ENCODE measurements around the gene FRMD4A. TPM values are rescaled to one million over a fixed set of nuclear protein-coding genes. Genes with fewer than 3 reads are reported as not detected.
A peak's percentile ranks its signal among the peaks of the same experiment; 100 is the strongest.
"Not testable (repeated sequence)": the region's sequence is repeated elsewhere in the genome, so short reads cannot be mapped to it uniquely, and the experiment has no call there.

Gene FRMD4A
- total and polyA plus RNA-seq, 12 donors: 9.1 to 29.6 (median 14.6) TPM

DNA sequence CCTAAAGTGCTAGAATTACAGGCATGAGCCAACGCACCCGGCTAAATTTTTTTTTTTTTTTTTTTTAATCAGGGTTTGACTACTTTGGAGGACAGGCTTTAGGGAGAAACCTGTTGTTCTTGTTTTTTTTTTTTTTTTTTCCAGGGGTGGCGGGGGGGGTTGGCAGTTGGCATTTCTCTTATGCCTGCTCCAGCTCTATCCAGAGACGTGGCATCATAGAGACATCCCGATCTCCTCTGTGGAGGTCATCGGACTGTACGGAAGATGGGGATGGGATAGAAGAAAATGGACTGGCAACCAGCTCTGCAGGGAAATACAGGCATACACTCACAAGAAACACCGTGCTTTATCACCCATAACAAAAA is 613.2 kb downstream of the FRMD4A start:
- intact Hi-C loops (cut with DNase I): no loop called here
- H3K4me3 ChIP-seq: peak overlapping the region in 1 of 4 donors; percentile 15
- TF ChIP-seq, protein P1, sequence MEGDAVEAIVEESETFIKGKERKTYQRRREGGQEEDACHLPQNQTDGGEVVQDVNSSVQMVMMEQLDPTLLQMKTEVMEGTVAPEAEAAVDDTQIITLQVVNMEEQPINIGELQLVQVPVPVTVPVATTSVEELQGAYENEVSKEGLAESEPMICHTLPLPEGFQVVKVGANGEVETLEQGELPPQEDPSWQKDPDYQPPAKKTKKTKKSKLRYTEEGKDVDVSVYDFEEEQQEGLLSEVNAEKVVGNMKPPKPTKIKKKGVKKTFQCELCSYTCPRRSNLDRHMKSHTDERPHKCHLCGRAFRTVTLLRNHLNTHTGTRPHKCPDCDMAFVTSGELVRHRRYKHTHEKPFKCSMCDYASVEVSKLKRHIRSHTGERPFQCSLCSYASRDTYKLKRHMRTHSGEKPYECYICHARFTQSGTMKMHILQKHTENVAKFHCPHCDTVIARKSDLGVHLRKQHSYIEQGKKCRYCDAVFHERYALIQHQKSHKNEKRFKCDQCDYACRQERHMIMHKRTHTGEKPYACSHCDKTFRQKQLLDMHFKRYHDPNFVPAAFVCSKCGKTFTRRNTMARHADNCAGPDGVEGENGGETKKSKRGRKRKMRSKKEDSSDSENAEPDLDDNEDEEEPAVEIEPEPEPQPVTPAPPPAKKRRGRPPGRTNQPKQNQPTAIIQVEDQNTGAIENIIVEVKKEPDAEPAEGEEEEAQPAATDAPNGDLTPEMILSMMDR (IDR thresholded peaks at IDR 0.05): no peak
- TF ChIP-seq POLR2A (IDR thresholded peaks at IDR 0.05): no peak
- no peaks in the 10 kb centered on the region for H3K27me3 ChIP-seq
- peak overlapping the region in 4 of 5 donors; percentile 2 to 85 (median 65) for H3K27ac ChIP-seq
- H3K36me3 ChIP-seq (replicated peaks in 1 of 2): no peaks in the 10 kb centered on the region
- no peak for DNase-seq
- WGBS, 4 donors: 73 to 80% (median 75%) methylated on average over 8 of the region's 8 CpGs
- H3K9me3 ChIP-seq (replicated peaks in 1 of 3): no peaks in the 10 kb centered on the region
- H3K4me1 ChIP-seq (replicated peaks in 1 of 2): peaks cover 0 to 6% of the 10 kb centered on the region in 2 donors

DNA sequence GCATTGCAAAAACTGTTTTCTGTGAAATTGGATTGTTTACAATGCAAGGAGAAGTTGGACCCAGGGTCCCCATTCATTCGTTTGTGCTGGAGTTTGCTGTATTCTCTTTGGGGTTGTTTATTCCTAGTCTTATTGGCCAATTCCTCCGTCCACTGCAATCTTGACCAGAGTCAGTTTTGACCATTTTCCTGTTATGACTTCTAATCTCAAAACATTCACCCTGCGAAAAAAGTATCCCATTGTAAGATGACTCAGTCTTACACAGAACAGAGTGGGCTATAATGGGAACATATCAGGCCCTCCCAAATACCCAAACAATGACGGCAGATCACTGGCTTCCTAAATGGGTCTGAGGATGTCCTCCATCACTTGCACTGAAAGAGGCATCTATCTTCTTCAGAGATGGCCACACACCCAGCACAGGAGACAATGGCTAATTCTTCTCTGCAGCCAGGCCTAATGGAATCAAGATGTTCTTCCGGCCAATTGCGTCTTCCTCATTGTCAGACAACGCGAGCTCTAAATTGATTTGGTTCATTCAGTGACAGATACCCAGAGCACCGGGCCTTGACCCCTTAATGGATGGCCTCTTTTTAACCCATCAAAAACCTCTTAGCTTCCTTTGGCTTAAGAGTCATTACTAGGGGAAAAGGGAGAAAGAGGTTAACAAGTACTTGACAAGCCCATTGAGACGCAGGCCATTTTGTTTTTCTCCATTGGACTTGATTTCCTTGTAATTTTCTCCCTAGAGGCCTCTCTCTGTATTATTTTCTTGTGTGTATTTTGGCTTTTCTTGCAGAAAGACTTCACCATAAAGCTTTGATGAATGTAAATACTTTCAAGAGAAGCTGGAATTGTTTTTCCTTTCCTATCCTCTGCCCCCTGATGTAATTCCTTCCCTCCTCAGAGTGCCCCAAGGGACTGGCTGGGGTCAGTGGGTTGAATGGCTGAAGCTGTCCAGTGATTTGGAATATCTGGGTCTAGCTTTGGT is 614.3 kb downstream of the FRMD4A start:
- H3K4me3 ChIP-seq: no peak overlapping the region
- H3K27me3 ChIP-seq: no peaks in the 10 kb centered on the region
- peak overlapping the region in 1 of 5 donors; percentile 24 for H3K27ac ChIP-seq
- no peak for DNase-seq
- no peaks in the 10 kb centered on the region for H3K36me3 ChIP-seq (replicated peaks in 1 of 2)
- intact Hi-C loops (cut with DNase I): no loop called here
- no peaks in the 10 kb centered on the region for H3K9me3 ChIP-seq (replicated peaks in 1 of 3)
- WGBS, 4 donors: 65 to 71% (median 67%) methylated on average over 10 of the region's 10 CpGs
- no peak for TF ChIP-seq POLR2A (IDR thresholded peaks at IDR 0.05)
- TF ChIP-seq, protein P1 (IDR thresholded peaks at IDR 0.05): peak in 1 of 6 experiments; percentile 11
- peaks cover 0 to 9% of the 10 kb centered on the region in 2 donors for H3K4me1 ChIP-seq (replicated peaks in 1 of 2)

DNA sequence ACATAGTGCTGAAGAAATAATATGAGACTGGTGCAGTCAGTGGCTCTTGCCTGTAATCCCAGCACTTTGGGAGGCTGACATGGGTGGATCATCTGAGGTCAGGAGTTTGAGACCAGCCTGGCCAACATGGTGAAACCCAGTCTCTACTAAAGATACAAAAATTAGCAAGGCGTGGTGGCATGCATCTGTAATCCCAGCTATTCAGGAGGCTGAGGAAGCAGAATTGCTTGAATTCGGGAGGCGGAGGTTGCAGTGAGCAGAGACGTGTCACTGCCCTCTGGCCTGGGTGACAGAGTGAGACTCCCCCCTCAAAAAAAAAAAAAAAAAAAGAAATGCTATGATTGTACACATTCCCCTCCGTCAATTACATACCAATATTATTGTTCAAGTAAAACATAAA is 615.1 kb downstream of the FRMD4A start:
- DNase-seq; H3K27ac ChIP-seq; H3K4me3 ChIP-seq; H3K9me3 ChIP-seq (replicated peaks in 1 of 3); intact Hi-C loops (cut with DNase I); H3K4me1 ChIP-seq (replicated peaks in 1 of 2); H3K36me3 ChIP-seq (replicated peaks in 1 of 2); H3K27me3 ChIP-seq: not testable (repeated sequence)
- WGBS, 4 donors: 70 to 84% (median 78%) methylated on average over 5 of the region's 5 CpGs

DNA sequence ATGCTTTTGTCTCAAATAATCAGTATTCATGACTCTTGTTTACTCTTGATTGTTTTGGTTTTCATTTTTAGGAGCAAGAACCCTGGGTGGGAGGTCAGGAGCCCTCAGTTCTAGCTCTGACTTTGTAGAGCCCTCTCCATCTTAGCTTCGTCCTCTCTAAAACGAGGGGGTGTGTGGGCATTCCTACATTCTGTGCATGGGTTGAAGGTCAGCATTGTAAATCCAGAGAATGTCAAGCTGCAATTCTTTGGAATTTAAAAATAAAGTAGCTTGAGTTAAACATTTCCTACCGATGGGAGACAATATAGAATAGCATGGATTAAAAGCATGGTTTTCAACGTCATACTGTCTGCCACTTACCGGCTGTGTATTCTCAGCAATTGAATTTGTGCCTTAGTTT is 615.6 kb downstream of the FRMD4A start:
- intact Hi-C loops (cut with DNase I): no loop called here
- Histone ChIP-seq H3K4me3 (no peak overlapping the region), H3K27me3 (no peaks in the 10 kb centered on the region), H3K9me3 (replicated peaks in 1 of 3) (no peaks in the 10 kb centered on the region), H3K36me3 (replicated peaks in 1 of 2) (no peaks in the 10 kb centered on the region), H3K27ac (no peak overlapping the region), H3K4me1 (replicated peaks in 1 of 2) (peaks cover 0 to 9% of the 10 kb centered on the region in 2 donors)
- no peak for DNase-seq
- TF ChIP-seq, protein P1 (IDR thresholded peaks at IDR 0.05): no peak
- no peak for TF ChIP-seq POLR2A (IDR thresholded peaks at IDR 0.05)
- WGBS, 4 donors: 56 to 73% (median 60%) methylated on average over 5 of the region's 5 CpGs
